HepG2 (cell line): ENCODE data around the gene PGA4. TPM values are rescaled to one million over a fixed set of nuclear protein-coding genes. Genes with fewer than 3 reads are reported as not detected.
"Not testable (repeated sequence)": the region's sequence is repeated elsewhere in the genome, so short reads cannot be mapped to it uniquely, and the experiment has no call there.

ENCODE experiments used
- ATAC-seq: fragments of 200-7000 bp; cut with Tn5 transposase; 3 replicates; pipeline ENCODE4 v1.9.1; 2020; ENCODE audit warnings: mild to moderate bottlenecking, moderate library complexity
- BruUV-seq: library from RNA; stranded (reverse); fragments of 400-500 nt; replicated peaks from 2 replicates; lab custom pipeline; 2021; lab: Mats Ljungman, UMichigan
- CTCF ChIA-PET: fragments of 300-600 bp; formaldehyde crosslinking; extraction: SDS; loops from one replicate; lab custom pipeline; 2021; ENCODE audit warnings: low total read pairs, inconsistent platforms, low intra/inter-chr PET ratio; lab: Yijun Ruan, JAX
- POLR2A ChIA-PET: fragments of 350-600 bp; sonication (Branson Sonifier 250); formaldehyde crosslinking; loops from one replicate; lab custom pipeline; 2020; ENCODE audit warnings: antibody characterized with exemption, inconsistent platforms; lab: Yijun Ruan, JAX
- DNase-seq: peaks from one replicate; pipeline ENCODE4 v3.0.0-alpha.2; 2015; ENCODE audit warnings: low spot score
- FAIRE-seq: peaks from 3 replicates; lab custom pipeline; 2011; peaks lifted over from hg19 to GRCh38; lab: Jason Lieb, UNC
- H2AFZ ChIP-seq: one replicate; pipeline ENCODE4 v1.6.1; 2011; ENCODE audit warnings: low read length, inconsistent platforms
- H3K27ac ChIP-seq: fragments of 300-600 bp; 3 replicates; pipeline ENCODE4 v1.8.0; 2011; ENCODE audit warnings: mixed run types, mild to moderate bottlenecking, mixed read lengths, low read length, inconsistent platforms; ENCODE audit not compliant: insufficient read depth; ENCODE audit errors: extremely low read length
- H3K27me3 ChIP-seq, 2 experiments: fragments of 200-600 bp in 1 of 2; 2 replicates in 1 of 2; 3 replicates in 1 of 2; pipeline versions ENCODE4 v1.6.0 to v1.8.0; 2011; ENCODE audit warnings: low read length in 2 of 2, mild to moderate bottlenecking in 2 of 2, moderate library complexity in 2 of 2, inconsistent platforms in 1 of 2; ENCODE audit not compliant: insufficient read depth in 2 of 2, control insufficient read depth in 1 of 2
- H3K36me3 ChIP-seq, 2 experiments: fragments of 200-600 bp in 1 of 2; replicated peaks in 1 of 2; 2 replicates in 1 of 2; 3 replicates in 1 of 2; pipeline versions ENCODE4 v1.5.1 to v1.8.0; 2011; ENCODE audit warnings: low read length in 2 of 2, inconsistent platforms in 1 of 2; ENCODE audit not compliant: insufficient read depth in 2 of 2, control insufficient read depth in 1 of 2
- H3K4me1 ChIP-seq: 2 replicates; pipeline ENCODE4 v1.5.1; 2012; ENCODE audit warnings: low read length, inconsistent platforms; ENCODE audit not compliant: insufficient read depth
- H3K4me2 ChIP-seq: 2 replicates; pipeline ENCODE4 v1.6.0; 2011; ENCODE audit warnings: low read depth, low read length, inconsistent platforms
- H3K4me3 ChIP-seq, 3 experiments: fragments of 200-600 bp in 1 of 3; sonication (generic), shearing (Covaris generic) in 1 of 3; replicated peaks in 1 of 3; 2 replicates each; pipeline ENCODE4 v1.5.1; 2011 to 2016; ENCODE audit warnings: low read length in 3 of 3, inconsistent platforms in 2 of 3, low read depth in 2 of 3, mild to moderate bottlenecking in 2 of 3, control low read depth in 1 of 3, mixed read lengths in 1 of 3; ENCODE audit not compliant: insufficient read depth in 1 of 3
- H3K79me2 ChIP-seq: one replicate; pipeline ENCODE4 v1.6.1; 2011; ENCODE audit warnings: low read length, inconsistent platforms; ENCODE audit not compliant: insufficient read depth
- H3K9ac ChIP-seq: 2 replicates; pipeline ENCODE4 v1.6.0; 2011; ENCODE audit warnings: mild to moderate bottlenecking, low read depth, low read length, inconsistent platforms; ENCODE audit not compliant: insufficient read depth
- H3K9me3 ChIP-seq: 2 replicates; pipeline ENCODE4 v1.5.1; 2012; ENCODE audit warnings: mild to moderate bottlenecking, low read length
- H4K20me1 ChIP-seq: 2 replicates; pipeline ENCODE4 v1.6.0; 2011; ENCODE audit warnings: inconsistent platforms, mild to moderate bottlenecking, low read length, moderate library complexity; ENCODE audit not compliant: insufficient read depth
- WGBS: methylation state at CpG from one replicate; pipeline ENCODE4 v1.1.6; 2017; ENCODE audit warnings: low lambda C conversion rate; 5-methylcytosine and 5-hydroxymethylcytosine counted together
- in situ Hi-C: cut with HindIII; loops from 2 replicates; pipeline ENCODE4 v1.10.0; 2017; ENCODE audit warnings: low pct_unique_long_range_greater_than_20kb; ENCODE audit not compliant: extremely low pct_ligation_motif_present
- intact Hi-C: fragments of 100-400 bp; cut with micrococcal nuclease; formaldehyde crosslinking; loops from one replicate; pipeline ENCODE4 v1.10.0; 2022; ENCODE audit not compliant: unreplicated experiment
- polyA plus RNA-seq, 8 experiments: library from polyadenylated mRNA; depleted of rRNA in 3 of 8; stranded (reverse) in 7 of 8; unstranded in 1 of 8; fragments of >200 nt; fragmentation: Illumina TruSeq in 4 of 8; extraction: Trizol in 4 of 8; gene quantifications; 2 replicates each; pipeline versions ENCODE4 v1.2.1 to v1.2.3, GENCODE V29; 2011 to 2016; ENCODE audit warnings: low read depth in 4 of 8, missing spikeins in 1 of 8, mixed read lengths in 1 of 8; ENCODE audit not compliant: insufficient read depth in 1 of 8
- total RNA-seq, 5 experiments: library from RNA; depleted of rRNA; stranded (reverse); fragments of >200 nt; fragmentation: Illumina TruSeq; extraction: Trizol; gene quantifications; 2 replicates each; pipeline ENCODE4 v1.2.3, GENCODE V29; 2016; ENCODE audit warnings: low read depth in 1 of 5

The PGA4 gene
- total and polyA plus RNA-seq, 2 of the 13 experiments (the other 11 are each of a cell fraction or from before 2014, with no cell fraction given), result not detected

DNA sequence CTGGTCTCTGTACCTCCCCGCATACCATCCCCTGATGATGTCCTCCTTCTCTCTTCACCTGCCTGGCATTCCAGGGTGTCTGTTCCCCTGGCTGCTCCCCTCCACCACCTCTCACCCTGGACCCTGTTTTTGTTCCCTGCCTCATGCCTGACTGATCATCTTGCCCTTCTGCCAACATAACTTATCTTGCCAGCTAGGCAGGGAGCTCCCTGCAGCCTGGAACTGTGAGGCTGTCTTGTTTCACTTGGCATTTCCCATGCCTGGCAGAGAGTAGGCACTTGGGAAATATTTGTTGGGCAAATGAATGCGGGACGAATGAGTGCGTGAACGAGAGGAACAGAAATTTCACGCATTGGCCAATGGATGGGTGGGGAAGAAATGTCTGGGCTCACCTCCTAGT, 7.3 kb downstream of the PGA4 start:
- H3K27me3 ChIP-seq, in situ Hi-C loops, H3K9ac ChIP-seq, POLR2A ChIA-PET, H3K4me3 ChIP-seq, DNase-seq, H3K36me3 ChIP-seq, intact Hi-C loops, H4K20me1 ChIP-seq, CTCF ChIA-PET, FAIRE-seq, H3K79me2 ChIP-seq, BruUV-seq, ATAC-seq, H3K4me1 ChIP-seq, H3K4me2 ChIP-seq, H3K27ac ChIP-seq, H2AFZ ChIP-seq, H3K9me3 ChIP-seq: not testable (repeated sequence)
- no CpG with 5 or more reads among the region's 6 CpGs for WGBS

DNA sequence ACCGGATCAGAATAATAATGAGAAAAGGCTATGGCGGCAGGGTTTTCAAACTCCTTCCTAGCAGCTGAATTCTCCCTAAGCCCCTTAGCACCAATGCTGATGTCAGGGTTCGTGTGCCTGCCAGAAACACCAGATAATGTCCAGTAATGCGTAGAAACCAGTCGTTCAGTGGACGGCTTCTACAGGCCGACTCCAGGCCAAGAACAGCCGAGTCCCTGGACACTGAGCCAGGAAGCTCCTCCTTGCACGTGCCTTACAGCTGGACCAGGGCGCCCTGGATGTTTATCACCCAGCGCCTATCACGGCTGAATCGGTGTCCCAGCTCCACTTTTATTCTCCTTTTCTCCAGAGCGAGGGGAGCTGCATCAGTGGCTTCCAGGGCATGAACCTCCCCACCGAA, 8.9 kb downstream of the PGA4 start:
- H2AFZ ChIP-seq, DNase-seq, H3K27ac ChIP-seq, H3K4me3 ChIP-seq, POLR2A ChIA-PET, ATAC-seq, FAIRE-seq, H3K9me3 ChIP-seq, H3K36me3 ChIP-seq, CTCF ChIA-PET, H4K20me1 ChIP-seq, intact Hi-C loops, H3K4me1 ChIP-seq, BruUV-seq, H3K27me3 ChIP-seq, H3K4me2 ChIP-seq, H3K79me2 ChIP-seq, H3K9ac ChIP-seq, in situ Hi-C loops: not testable (repeated sequence)
- no CpG with 5 or more reads among the region's 15 CpGs for WGBS

- H4K20me1 ChIP-seq, BruUV-seq, POLR2A ChIA-PET, H3K27ac ChIP-seq, FAIRE-seq, H2AFZ ChIP-seq, H3K4me2 ChIP-seq, H3K27me3 ChIP-seq, H3K79me2 ChIP-seq, H3K9ac ChIP-seq, H3K36me3 ChIP-seq, CTCF ChIA-PET, intact Hi-C loops, in situ Hi-C loops, H3K4me1 ChIP-seq, H3K4me3 ChIP-seq, ATAC-seq, DNase-seq, H3K9me3 ChIP-seq: not testable (repeated sequence)
- no CpG with 5 or more reads among the region's 5 CpGs for WGBS
These were observed 9.4 kb downstream of the PGA4 start for GRCh38 chr11:61231585-61231984.

DNA sequence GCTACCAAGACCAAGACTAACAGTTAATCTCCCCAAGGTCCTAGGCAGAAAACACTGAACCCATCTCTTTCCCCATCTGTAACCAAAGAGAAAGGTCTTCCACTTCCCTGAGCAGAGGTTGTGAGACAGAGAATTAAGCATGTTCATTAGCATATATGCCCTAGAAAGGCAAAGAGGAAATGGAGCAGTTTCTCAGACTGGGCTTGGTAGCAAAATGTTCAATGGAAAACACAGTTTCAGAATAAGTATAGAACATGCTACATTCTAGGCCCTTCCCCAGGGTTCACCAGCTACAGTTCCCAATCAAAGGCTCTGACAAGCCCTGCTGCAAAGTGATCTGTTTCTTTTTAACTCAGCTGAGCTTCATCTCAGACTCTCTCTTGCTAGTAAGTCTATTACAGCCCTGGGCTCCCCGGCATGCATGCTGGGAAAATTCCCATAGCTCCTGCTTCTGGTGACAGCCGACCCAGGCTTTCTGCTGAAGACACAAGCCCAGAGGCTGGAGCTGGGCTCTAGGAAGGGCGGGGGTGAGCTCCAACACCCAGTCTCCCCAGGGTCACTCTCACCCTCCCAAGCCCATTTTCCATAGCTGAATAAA, 10.5 kb downstream of the PGA4 start:
- H3K79me2 ChIP-seq, ATAC-seq, H3K27me3 ChIP-seq, in situ Hi-C loops, H4K20me1 ChIP-seq, H3K4me2 ChIP-seq, H3K4me3 ChIP-seq, POLR2A ChIA-PET, H2AFZ ChIP-seq, H3K9me3 ChIP-seq, H3K36me3 ChIP-seq, CTCF ChIA-PET, H3K4me1 ChIP-seq, H3K27ac ChIP-seq, FAIRE-seq, DNase-seq, BruUV-seq, intact Hi-C loops, H3K9ac ChIP-seq: not testable (repeated sequence)
- WGBS, result no CpG with 5 or more reads among the region's 3 CpGs
